Prostate gland (tissue), 2 donors: ENCODE results near the gene PAN3. TPM values are rescaled to one million over a fixed set of nuclear protein-coding genes. Genes with fewer than 3 reads are reported as not detected.

ENCODE experiments used
- DNase-seq: peaks from one replicate; pipeline ENCODE4 v3.0.0-alpha.2; 2019; ENCODE audit warnings: low spot score
- H3K27ac ChIP-seq, 2 donors: fragments of 200-600 bp; sonication (generic); 2 replicates each; pipeline ENCODE4 v1.5.1; 2017 to 2019
- H3K27me3 ChIP-seq: fragments of 200-600 bp; sonication (generic); replicated peaks from 2 replicates; pipeline ENCODE4 v1.5.1; 2019; ENCODE audit not compliant: insufficient read depth
- H3K36me3 ChIP-seq, 2 donors: fragments of 200-600 bp; sonication (generic); 1 replicate in 1 of 2; 2 replicates in 1 of 2; pipeline versions ENCODE4 v1.5.1 to v1.8.1; 2017 to 2019
- H3K4me1 ChIP-seq: fragments of 200-600 bp; sonication (generic); replicated peaks from 2 replicates; pipeline ENCODE4 v1.5.1; 2019
- H3K4me3 ChIP-seq, 2 donors: fragments of 200-600 bp; sonication (generic); 2 replicates each; pipeline ENCODE4 v1.5.1; 2017 to 2019
- H3K9me3 ChIP-seq: fragments of 200-600 bp; sonication (generic); 2 replicates; pipeline ENCODE4 v1.5.1; 2017
- POLR2A ChIP-seq: fragments of 450-650 bp; IDR thresholded peaks from one replicate; pipeline ENCODE4 v1.6.1; 2016; ENCODE audit warnings: antibody characterized with exemption, mild to moderate bottlenecking
- POLR2AphosphoS5 ChIP-seq: sonication (generic); formaldehyde crosslinking; IDR thresholded peaks from one replicate; pipeline ENCODE4 v1.6.1; 2017; ENCODE audit warnings: antibody characterized with exemption
- WGBS: methylation state at CpG from one replicate; pipeline ENCODE4 v1.1.5; 2018; 5-methylcytosine and 5-hydroxymethylcytosine counted together
- intact Hi-C: fragments of 100-400 bp; cut with DNase I; formaldehyde crosslinking; loops from one replicate; pipeline ENCODE4 v1.14.2; 2022
- total RNA-seq, 2 donors: library from RNA; depleted of rRNA; stranded (reverse); fragments of >200 nt; gene quantifications; one replicate each; pipeline ENCODE4 v1.1.0, GENCODE V29; 2016
- TF ChIP-seq, protein P1 (sequence below), 4 experiments: fragments of 200-600 bp in 2 of 4; fragments of 450-650 bp in 2 of 4; sonication (generic) in 2 of 4; IDR thresholded peaks; 1 replicate in 3 of 4; 2 replicates in 1 of 4; pipeline ENCODE4 v1.5.1; 2016 to 2019; ENCODE audit warnings: antibody characterized with exemption in 4 of 4, mild to moderate bottlenecking in 2 of 4, moderate library complexity in 2 of 4

Gene PAN3
- total RNA-seq, 2 donors from 2014 or later, result 31.4 to 51.7 TPM

DNA sequence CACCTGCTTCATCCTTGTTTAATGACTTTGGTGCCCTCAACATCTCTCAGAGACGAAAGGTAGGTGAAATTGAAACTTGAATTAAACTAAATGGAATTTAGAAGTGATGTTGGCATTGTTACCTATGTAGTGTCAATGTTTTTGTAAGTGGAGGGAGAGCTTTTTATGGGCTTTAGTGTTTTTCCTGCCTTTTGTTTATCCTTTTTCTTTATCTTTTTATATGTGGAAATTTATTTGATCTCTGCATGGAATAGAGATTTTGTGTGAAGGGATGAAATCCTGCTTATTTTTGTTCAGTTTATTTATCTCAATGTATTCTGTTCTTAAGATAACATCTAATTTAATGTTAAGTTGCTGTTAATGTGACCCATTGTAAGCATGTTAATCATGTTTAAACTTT lies 39.5 kb downstream of the PAN3 start:
- no peaks in the 10 kb centered on the region for H3K36me3 ChIP-seq
- H3K4me3 ChIP-seq, result no peak overlapping the region
- WGBS, result 49% methylated on average over 1 of the region's 1 CpG
- no peaks in the 10 kb centered on the region for H3K4me1 ChIP-seq
- DNase-seq, result no peak
- no peaks in the 10 kb centered on the region for H3K27me3 ChIP-seq
- intact Hi-C loops, result no loop called here
- H3K9me3 ChIP-seq, result no peaks in the 10 kb centered on the region
- H3K27ac ChIP-seq, result no peak overlapping the region
- TF ChIP-seq POLR2A (no peak), POLR2AphosphoS5 (no peak)
- TF ChIP-seq, protein P1, sequence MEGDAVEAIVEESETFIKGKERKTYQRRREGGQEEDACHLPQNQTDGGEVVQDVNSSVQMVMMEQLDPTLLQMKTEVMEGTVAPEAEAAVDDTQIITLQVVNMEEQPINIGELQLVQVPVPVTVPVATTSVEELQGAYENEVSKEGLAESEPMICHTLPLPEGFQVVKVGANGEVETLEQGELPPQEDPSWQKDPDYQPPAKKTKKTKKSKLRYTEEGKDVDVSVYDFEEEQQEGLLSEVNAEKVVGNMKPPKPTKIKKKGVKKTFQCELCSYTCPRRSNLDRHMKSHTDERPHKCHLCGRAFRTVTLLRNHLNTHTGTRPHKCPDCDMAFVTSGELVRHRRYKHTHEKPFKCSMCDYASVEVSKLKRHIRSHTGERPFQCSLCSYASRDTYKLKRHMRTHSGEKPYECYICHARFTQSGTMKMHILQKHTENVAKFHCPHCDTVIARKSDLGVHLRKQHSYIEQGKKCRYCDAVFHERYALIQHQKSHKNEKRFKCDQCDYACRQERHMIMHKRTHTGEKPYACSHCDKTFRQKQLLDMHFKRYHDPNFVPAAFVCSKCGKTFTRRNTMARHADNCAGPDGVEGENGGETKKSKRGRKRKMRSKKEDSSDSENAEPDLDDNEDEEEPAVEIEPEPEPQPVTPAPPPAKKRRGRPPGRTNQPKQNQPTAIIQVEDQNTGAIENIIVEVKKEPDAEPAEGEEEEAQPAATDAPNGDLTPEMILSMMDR (IDR thresholded peaks at IDR 0.05), result no peak

DNA sequence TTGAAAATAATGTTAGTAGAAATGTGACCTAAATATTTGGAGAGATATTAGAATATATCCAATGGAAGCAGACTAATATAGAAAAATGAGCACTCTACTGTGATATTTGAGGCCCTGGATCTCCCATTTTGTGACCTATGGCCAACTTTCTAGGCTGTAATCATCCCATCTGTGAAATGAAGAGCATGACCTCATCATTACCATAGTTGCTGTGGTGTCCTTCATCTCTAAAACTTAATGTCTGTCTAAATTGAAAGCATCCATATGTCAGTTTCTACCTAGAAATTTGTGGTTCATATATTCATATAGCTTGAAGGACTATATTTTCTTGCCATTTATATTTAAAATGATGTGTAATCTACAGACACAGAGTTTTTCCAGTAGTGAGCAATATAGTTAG lies 41.6 kb downstream of the PAN3 start:
- no peaks in the 10 kb centered on the region for H3K4me1 ChIP-seq
- no peaks in the 10 kb centered on the region for H3K9me3 ChIP-seq
- intact Hi-C loops, result no loop called here
- no peaks in the 10 kb centered on the region for H3K36me3 ChIP-seq
- H3K27me3 ChIP-seq, result no peaks in the 10 kb centered on the region
- no peak for TF ChIP-seq POLR2AphosphoS5
- TF ChIP-seq POLR2A, result no peak
- TF ChIP-seq, protein P1 (IDR thresholded peaks at IDR 0.05), result no peak
- H3K4me3 ChIP-seq, result no peak overlapping the region
- no peak overlapping the region for H3K27ac ChIP-seq
- no peak for DNase-seq

DNA sequence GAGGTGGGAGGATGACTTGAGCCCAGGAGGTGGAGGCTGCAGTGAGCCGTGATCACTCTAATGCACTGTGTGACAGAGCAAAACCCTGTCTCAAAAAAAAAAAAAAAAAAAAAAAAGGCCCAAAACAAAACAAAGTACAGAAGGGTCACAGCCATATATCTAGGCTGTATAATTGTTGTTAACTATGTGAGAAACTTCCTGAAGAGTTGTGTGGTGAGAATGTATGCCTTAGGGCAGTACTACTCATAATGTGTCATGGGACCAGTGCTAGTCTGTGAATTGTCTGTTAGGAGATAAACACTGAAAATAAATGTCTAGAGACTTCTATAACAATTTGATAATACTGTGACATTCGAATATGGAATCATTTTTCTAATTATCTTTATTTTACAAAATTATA lies 43.1 kb downstream of the PAN3 start:
- Histone ChIP-seq H3K27me3 (no peaks in the 10 kb centered on the region), H3K4me3 (no peak overlapping the region), H3K36me3 (no peaks in the 10 kb centered on the region), H3K27ac (no peak overlapping the region), H3K9me3 (no peaks in the 10 kb centered on the region), H3K4me1 (no peaks in the 10 kb centered on the region)
- TF ChIP-seq, protein P1 (IDR thresholded peaks at IDR 0.05), result no peak
- TF ChIP-seq POLR2AphosphoS5 (no peak), POLR2A (no peak)
- 96% methylated on average over 2 of the region's 2 CpGs for WGBS
- intact Hi-C loops, result no loop called here
- DNase-seq, result no peak

DNA sequence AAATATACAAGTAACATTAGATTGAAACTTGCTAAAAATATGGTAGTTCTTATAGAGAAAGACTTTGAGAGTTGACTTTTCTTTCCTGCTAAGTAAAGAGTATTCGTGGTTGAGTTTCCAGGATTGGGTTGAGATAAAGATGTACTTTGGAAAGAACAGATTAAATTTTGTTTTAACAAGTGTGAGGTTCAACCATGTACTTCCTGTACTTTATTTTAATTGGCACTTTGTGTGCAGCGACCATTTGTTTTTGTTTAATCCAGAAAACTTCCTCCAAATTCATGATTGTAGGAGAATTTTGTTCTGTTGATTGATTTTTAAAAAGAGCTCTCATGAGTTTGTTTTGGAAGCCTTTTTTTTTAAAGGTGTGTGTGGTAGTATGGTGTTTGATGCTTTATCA lies 46.9 kb downstream of the PAN3 start:
- no peaks in the 10 kb centered on the region for H3K4me1 ChIP-seq
- no peaks in the 10 kb centered on the region for H3K36me3 ChIP-seq
- no peak for DNase-seq
- H3K9me3 ChIP-seq, result no peaks in the 10 kb centered on the region
- intact Hi-C loops, result no loop called here
- H3K4me3 ChIP-seq, result no peak overlapping the region
- 26% methylated on average over 2 of the region's 2 CpGs for WGBS
- H3K27me3 ChIP-seq, result no peaks in the 10 kb centered on the region
- no peak for TF ChIP-seq POLR2AphosphoS5
- no peak for TF ChIP-seq POLR2A
- TF ChIP-seq, protein P1 (IDR thresholded peaks at IDR 0.05), result no peak
- no peak overlapping the region for H3K27ac ChIP-seq

DNA sequence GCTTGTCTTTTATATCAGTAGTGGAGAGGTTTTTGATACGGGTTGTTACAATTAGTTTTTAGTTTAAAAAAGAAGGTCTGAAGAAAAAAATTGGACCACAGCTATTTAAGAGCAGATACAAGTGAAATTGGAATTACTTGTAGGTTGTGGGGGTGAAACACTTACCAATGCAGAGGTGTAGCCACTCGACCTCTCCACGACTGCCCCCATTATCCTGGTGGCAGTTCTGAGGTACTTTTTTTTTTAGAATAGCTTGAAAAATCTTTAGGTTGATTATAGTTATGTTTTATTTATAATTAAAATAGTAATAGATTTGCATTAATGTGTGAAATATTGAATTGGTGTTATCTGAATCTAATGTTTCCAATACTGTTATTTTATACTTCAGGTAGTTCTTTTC lies 60.7 kb downstream of the PAN3 start:
- no peaks in the 10 kb centered on the region for H3K9me3 ChIP-seq
- TF ChIP-seq, protein P1 (IDR thresholded peaks at IDR 0.05), result no peak
- no peak for TF ChIP-seq POLR2AphosphoS5
- no peak for TF ChIP-seq POLR2A
- no peaks in the 10 kb centered on the region for H3K36me3 ChIP-seq
- 87% methylated on average over 3 of the region's 3 CpGs for WGBS
- H3K27me3 ChIP-seq, result no peaks in the 10 kb centered on the region
- H3K4me1 ChIP-seq, result no peaks in the 10 kb centered on the region
- no peak for DNase-seq
- intact Hi-C loops, result no loop called here
- H3K27ac ChIP-seq, result no peak overlapping the region
- no peak overlapping the region for H3K4me3 ChIP-seq
